Testis (tissue), 2 donors: Measurements from ENCODE around the gene MAP3K19.

Experiments
- POLR2A ChIP-seq: fragments of 450-650 bp; IDR thresholded peaks from one replicate; pipeline ENCODE4 v1.6.1; 2017; ENCODE audit warnings: antibody characterized with exemption, mild to moderate bottlenecking, moderate library complexity
- TF ChIP-seq, protein P1 (sequence below), 3 experiments: fragments of 450-650 bp in 2 of 3; fragments of 200-600 bp in 1 of 3; sonication (generic) in 1 of 3; IDR thresholded peaks; one replicate each; pipeline ENCODE4 v1.5.1; 2016 to 2019; ENCODE audit warnings: antibody characterized with exemption in 3 of 3, mild to moderate bottlenecking in 2 of 3, moderate library complexity in 1 of 3

DNA sequence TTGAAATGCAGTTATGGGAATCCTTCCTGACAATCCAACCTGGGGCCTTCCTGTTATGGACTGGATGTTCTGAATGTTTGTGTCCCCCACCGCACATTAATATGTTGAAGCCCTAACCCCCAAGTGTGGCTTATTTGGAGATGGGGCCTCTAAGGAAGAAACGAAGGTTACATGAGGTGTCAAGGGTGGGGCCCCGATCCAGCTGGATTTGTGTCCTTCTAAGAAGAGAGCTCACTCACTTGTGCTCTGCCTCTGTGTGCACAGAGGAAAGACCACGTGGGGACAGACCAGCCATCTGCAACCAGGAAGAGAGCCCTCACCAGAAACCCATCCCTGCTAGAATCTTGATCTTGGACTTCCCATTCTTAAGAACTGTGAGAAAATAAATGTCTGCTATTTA is 44.4 kb downstream of the MAP3K19 start:
- TF ChIP-seq, protein P1, sequence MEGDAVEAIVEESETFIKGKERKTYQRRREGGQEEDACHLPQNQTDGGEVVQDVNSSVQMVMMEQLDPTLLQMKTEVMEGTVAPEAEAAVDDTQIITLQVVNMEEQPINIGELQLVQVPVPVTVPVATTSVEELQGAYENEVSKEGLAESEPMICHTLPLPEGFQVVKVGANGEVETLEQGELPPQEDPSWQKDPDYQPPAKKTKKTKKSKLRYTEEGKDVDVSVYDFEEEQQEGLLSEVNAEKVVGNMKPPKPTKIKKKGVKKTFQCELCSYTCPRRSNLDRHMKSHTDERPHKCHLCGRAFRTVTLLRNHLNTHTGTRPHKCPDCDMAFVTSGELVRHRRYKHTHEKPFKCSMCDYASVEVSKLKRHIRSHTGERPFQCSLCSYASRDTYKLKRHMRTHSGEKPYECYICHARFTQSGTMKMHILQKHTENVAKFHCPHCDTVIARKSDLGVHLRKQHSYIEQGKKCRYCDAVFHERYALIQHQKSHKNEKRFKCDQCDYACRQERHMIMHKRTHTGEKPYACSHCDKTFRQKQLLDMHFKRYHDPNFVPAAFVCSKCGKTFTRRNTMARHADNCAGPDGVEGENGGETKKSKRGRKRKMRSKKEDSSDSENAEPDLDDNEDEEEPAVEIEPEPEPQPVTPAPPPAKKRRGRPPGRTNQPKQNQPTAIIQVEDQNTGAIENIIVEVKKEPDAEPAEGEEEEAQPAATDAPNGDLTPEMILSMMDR (IDR thresholded peaks at IDR 0.05) = no peak
- TF ChIP-seq POLR2A = no peak
